Stimulated activated CD8-positive, alpha-beta memory T cell treated with anti-CD3 and anti-CD28 coated beads, Interleukin-12 subunit alpha, Interleukin-12 subunit beta, amount 100 ng/mL, for 1 hour (primary cell): ENCODE results near the gene ATP6V1C2.

Experiments used
- DNase-seq: peaks from one replicate; pipeline ENCODE4 v3.0.0-alpha.2; 2020; ENCODE audit warnings: low read depth

The ATP6V1C2 gene, protein sequence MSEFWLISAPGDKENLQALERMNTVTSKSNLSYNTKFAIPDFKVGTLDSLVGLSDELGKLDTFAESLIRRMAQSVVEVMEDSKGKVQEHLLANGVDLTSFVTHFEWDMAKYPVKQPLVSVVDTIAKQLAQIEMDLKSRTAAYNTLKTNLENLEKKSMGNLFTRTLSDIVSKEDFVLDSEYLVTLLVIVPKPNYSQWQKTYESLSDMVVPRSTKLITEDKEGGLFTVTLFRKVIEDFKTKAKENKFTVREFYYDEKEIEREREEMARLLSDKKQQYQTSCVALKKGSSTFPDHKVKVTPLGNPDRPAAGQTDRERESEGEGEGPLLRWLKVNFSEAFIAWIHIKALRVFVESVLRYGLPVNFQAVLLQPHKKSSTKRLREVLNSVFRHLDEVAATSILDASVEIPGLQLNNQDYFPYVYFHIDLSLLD

DNA sequence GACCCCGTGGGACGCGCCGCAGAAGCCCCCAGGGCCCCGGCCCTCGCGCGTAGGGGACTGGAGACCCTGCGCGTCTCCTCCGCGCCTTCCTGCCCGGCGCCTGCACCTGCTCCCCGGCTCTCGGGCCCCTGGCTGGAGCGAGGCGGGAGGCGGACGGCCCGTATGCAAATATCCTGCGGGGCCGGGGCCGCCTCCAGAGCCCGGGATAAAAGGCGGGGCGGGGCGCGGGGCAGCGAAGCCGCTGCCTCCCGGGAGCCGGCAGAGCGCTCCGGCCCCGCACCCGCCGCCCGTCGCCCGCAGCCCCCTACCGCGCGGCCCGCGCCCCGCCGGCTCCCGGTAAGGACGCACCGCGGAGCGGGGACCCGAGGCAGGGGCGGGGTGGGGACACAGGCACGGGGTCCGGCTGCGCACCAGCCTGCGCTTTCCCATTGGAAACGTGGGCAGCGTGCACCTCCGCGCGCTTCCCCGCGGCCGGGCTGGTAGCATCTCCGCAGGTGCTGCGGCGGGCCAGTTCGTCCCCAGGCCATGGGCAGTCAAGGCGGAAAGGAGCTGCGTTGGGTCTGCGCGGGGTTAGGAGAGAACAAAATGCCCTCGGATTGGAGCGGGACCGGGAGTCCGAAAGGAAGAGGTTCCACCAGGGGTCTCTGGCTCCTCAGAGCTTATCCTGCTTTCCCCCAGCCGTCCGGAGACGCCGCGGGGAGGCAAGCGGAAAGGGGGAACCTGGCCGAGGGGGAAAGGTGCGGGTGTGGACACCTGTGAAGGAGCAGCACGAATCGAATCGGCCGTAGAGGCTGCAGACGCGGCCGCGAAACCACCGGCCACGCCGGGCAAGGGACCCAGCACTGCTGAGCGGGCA lies at the start of gene ATP6V1C2:
Gene ATP6V1C2, plus strand, starts transcription at position 235 of the 856 bp plus-strand sequence. CDS start 1,220 bp downstream, outside the sequence.
- no peak for DNase-seq

DNA sequence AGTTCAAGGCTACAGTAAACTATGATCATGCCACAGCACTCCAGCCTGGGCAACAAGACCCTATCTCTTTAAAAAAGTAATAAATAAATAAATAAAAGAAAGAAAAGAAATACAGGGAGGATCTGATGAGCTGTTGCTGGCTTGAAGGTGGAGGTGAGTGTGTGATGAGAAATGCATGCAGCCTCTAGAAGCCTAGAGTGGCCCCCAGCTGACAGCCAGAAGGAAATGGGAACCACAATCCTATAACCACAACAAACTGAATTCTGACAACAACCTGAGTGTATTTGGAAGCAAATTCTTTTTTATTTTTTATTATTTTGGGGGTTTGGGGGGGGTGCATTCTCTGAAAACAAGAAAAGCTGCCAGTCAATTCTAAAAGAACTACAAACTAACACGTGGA lies 46.3 kb upstream of the ATP6V1C2 start:
- no peak for DNase-seq

DNA sequence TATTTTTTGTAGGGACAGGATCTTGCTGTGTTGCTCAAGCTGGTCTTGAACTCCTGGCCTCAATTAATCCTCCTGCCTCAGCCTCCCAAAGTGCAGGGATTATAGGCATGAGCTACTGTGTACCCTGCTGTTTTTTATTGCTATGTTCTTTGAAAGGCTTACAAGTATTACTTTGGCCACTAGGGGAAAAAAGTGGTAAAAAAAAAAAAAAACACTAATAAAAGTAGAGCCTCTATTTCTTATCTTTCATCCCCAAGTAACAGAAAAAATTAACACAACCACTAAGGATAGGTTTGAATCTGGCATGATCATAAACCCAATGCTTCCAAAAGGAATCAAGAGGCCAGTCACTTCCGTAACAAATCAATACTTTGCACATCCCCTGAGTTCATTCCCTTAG lies 43.2 kb upstream of the ATP6V1C2 start:
- DNase-seq, result no peak

DNA sequence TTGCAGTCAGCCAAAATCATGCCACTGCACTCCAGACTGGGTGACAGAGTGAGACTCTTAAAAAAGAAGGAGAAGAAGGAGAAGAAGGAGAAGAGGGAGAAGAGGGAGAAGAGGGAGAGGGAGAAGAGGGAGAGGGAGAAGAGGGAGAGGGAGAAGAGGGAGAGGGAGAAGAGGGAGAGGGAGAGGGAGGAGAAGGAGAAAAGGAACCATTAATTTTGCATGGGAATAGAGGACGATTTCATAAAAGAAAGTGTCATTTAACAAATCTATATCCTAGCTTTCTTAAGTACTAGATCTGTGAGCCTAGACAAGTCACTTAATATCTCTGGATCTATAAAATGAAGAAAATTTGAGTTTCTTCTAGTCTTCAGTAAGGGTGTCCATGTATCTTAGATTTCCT lies 41.2 kb upstream of the ATP6V1C2 start:
- no peak for DNase-seq

DNA sequence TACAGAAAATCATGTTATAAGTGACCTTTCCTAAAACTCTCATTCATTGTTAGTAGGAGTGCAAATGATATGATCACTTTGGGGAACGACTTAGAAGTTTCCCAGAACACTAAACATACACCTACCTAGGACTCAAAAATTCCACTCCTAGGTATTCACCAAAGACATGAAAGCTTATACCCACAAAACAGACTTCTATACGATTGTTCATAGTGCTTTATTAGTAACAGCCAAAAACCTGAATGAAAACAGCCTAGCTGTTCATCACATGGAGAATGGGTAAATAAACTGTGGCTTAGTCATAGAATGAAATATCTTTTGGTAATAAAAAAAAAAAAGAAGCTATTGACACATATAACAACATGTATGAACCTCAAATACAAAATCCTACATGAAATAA lies 40.5 kb upstream of the ATP6V1C2 start:
- no peak for DNase-seq

DNA sequence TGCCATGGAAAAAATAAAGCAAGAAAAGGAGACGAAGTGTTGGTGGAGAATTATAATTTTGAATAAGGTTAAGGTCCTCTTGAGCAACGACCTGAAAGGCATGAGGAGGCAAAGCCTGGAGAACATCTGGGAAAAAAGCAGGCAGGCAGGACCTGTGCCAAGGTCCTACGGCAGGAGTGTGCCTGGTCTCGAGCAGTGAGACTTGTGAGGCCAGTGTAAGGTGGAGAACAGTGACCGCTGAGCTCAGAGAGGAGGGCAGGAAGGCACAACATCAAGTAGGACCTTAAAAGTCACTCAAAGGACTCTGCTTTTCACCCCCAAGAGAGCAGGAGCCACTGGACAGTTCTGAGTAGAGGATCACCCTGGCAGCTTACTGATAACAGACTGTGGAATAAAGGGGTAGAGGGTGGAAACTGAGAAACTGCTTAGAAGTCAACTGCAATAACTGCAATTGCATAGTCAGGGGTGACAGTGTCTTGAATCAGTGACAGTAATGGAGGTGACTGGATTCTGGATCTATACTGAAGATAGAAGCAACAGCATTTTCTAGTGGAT lies 35.2 kb upstream of the ATP6V1C2 start:
- DNase-seq, result no peak

DNA sequence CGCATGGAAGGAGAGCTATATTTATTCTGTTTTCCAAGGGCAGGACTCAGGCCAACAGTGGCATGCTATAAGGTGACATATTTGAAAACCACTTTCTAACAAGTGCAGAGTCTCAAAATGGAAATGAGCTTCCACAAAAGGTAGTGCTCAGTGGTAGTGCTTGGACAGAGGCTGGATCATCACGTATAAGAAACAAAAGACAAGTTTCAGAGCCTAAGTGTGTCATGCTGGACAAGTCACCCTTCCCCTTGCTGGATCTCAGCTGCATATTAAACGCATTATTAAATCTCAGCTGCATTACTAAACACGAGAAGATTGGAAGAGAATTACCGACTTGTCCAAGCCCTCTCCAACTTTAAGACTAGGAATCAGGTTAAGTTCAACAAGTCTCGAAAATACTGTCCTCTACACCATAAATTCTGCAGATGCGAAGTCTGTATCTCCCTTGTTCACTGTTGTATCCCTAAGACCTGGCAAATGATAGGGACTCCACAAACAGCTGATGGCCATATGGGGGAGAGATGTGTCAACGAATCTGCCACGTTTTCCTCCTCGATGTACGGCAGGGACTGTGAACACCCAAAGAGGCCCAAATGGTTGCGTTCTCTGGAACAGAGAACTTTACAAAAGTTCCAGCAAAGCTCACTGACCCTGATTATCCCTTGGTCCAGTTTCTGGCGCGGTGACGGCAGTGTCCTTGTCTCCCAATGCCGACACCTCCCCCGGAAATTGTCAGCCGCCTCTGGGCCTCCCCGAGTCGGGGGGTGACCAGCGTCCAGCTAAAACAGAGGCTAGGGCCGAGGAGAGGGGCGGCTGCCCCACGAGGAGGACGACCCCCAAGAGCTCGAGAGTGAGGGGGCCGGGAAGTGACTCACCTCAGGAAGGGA lies 32.3 kb upstream of the ATP6V1C2 start:
- no peak for DNase-seq

DNA sequence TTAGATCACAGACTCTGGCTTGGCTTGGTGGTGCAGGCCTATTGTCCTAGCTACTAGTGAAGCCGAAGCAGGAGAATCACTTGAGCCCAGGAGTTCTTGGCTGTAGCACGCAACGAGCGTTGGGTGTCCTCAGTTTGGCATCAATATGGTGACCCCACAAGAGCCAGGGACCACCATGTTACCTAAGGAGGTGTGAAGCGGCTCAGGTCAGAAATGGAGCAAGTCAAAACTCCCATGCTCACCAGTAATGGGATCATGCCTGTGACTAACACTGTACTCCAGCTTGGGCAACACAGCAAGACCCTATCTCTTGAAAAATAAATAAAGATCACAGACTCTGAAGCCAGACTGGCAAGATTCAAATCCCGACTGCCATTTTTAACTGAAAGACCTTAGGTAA lies 29.9 kb upstream of the ATP6V1C2 start:
- DNase-seq, result no peak

DNA sequence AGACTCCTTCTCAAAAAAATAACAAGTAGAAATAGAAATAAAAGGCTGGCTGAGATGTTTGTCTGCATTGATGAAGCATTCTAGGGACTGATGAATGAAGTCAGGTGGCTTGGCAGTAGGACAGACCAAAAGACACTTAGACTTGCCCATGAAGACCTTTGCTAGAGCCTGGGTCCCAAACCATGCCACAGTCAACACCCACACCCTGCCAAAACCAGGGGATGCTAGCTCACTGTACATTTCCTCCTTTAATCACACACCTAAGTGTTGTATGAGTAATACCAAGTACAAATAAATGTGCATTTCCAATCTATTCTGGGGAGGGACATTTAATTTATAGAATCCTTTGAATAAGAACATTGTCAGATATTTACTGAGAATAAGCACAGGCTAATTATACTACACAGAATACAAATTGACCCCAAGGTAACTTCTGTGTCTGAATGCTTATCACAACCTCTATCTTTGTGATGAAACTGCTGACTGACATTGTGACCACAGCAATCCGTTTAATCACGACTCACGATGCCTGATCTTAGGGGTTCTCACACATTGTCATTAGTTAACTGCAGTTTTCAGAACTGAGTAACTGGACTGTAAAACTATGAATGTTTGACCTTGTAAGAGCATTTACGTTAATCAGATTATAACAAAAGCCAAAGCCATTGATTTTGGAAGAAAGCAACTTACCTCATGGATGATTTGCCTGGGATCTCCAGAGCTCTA lies 21.2 kb upstream of the ATP6V1C2 start:
- no peak for DNase-seq

DNA sequence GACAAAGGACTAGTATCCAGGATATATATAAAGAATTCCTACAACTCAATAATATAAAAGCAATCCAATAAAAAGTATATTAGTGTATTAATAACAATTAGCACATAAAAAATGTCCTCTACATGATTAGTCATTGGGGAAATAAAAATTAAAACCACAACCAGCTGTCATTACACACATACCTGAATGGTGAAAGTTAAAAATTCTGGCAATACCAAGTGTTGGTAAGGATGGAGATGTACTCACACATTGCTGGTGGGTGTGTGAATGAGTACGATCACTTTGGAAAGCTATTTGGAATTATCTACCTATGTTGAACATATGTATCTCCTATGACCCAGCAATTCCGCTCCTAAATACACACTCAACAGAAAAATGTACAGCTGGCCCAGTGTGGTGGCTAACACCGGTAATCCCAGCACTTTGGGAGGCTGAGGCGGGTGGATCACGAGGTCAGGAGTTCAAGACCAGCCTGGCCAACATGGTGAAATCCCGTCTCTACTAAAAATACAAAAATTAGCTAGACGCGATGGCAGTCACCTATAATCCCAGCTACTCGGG lies 17.3 kb upstream of the ATP6V1C2 start:
- no peak for DNase-seq

DNA sequence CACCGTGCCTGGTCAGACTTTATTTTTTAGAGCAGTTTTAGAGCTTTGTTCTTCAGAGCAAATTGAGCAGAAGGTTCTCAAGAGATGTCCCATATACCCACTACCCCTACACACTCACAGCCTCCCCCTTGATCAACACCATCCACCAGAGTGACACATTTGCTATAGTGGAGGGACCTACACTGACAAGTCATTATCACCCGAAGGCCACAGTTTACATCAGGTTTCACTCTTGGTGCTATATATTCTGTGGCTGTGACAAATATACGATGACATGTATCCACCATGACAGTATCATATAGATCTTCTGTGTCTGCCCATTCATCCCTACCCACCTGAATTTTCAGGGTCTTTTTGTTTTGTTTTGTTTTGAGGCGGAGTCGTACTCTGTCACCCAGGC lies 15.4 kb upstream of the ATP6V1C2 start:
- no peak for DNase-seq

DNA sequence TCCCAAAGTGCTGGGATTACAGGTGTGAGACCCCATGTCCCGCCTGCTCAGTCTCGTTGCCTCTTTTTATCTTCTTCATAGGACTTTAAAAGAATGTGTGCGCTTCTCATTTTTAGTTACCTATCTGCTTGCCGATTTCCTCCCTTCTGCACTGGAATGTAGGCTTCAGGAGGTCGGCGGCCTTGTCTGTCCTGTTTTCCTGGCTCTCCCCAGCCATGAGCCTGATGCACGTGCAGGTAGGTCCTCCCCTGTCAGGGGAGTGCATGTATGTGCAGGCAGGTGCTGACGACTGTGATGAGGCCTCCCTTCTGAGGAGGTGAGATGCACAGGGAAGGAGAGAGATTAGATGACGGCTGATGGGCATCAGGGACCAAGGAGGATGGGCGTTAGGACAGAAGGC lies 13.6 kb upstream of the ATP6V1C2 start:
- DNase-seq, result no peak

DNA sequence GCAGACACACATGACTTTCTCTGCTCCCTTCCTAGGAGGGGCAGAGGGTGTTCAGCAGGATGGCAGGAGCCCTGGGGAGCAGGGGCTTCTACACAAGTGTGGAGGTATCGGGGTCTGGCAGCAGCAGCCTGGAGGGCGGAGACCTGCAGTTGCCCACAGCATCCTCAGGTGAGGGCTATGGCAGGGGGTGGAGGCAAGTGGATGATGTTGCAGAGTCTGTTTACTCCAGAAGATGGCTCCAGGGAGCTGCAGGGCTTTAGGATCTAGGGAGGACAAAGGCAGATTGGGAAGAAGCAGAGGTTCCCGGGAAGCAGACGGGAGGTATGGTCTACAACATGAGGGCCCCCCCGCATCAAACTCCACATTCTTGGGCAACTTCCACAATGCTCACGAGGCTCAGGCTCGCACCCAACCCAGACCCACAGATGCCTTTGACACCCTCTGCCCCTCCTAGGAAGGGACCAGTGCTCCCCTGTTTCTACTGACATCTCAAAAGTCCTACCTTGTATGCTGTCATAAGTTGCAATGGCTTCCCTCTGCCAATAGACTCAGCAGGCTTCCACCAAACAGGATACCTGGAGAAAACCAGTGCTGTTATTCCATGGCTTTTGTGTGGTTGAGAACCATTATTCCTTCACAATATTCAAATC lies 12.0 kb upstream of the ATP6V1C2 start:
- no peak for DNase-seq

DNA sequence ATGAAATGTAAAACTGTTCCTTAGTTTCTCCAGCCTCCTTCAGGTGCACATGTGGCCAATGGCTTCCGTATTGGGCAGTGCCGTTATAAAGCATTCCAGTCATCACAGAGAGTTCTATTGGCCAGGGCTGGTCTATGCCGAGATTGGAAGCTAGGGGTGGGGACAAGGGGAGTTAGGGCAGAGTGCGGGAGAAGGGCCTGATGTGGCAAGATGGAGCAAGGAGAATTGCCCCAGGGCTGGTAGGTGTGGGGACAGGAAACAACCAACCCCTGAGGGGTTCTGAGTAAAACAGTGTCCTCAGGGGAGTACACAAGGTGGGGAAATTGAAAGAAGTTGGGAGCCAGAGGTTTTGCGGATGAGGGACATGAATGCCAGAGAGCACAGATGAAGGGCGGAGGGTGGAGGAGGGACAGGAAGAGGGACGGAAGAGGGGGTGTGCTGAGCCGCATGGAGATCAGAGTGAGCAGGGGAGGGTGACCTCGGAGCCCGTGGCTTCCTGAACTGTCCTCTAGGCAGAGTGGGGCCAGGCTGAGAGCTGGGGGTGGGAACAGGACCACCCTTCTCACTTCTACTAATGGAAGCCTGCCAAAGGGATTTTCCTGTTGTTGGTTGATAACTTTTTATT lies 9.1 kb upstream of the ATP6V1C2 start:
- DNase-seq, result no peak

DNA sequence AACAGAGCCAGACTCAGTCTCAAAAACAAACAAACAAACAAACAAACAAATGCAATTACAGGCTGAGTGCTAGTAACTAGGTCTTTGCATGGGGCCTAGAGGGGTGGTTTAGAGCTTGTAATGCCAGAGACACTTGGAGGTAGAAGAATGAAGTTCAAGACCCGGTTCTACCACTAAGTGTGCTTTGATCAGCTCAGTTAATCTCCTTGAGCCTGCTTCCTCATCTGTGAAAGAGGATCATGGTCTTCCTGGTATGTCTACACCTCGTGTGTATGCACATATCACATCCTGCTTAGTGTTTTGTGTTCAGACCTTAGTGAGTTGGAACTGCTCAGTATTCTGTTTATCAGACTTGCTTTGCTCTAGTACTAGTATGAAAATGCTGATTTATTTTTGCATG lies 4.8 kb upstream of the ATP6V1C2 start:
- DNase-seq, result no peak

DNA sequence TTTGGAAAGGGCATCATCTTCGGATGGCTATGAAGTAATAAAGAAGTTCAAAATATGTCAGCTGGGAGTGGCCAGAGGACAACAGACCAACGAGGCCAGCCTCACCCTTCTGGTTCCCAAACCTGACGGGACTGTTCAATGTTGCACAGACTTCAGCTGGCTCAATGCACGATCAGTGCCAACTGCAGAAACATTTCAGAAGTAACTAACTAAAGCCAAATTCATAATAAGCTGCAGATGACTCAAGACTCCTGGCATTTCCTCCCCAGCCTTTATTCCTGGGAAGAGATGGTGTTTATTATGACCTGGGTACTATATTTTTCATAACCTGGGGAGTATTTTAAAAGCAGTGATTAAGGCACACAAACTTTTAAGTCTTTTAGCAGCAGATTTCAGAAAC lies 3.8 kb upstream of the ATP6V1C2 start:
- DNase-seq, result no peak

DNA sequence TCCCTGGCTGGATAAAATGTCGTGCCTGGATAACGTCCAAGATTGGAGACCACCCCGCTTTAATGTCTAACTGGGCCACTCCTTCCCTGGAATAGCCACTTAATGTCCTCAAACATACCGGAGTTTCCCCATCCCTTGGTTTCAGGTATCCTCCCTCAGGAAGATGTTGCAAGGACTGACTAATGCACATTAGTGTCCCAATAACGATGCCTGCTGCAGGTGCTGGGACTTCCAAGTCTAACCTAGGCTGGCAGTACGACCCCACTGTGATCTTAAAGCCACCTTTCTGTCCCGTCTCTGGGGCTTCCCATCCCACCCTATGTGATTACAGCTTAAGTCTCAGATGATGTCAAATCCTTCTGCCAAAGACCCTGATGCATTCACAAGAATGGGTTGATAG lies 1.1 kb upstream of the ATP6V1C2 start:
- DNase-seq, result no peak

DNA sequence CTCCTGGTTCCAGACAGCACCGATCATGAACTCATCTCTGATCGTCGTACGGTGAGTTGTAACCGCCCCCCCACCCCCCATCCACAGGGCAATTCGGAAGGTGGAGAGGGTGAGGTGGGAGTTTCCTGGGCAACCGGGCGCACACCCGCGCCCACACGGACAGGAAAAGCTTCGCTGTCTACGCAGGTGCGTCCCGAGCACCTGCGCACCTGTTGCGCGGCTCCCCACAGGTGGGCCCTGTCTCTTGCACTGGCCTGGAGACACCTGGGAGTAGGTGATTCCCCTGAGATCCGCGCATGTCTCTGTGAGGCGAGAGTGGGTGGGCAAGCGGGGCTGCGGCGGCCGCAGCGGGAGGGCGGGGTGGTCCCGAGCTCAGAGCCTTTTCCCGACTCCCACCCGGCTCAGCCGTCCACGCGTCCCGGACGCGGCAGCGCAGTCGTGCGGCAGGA lies 459 bp upstream of the ATP6V1C2 start:
- no peak for DNase-seq

DNA sequence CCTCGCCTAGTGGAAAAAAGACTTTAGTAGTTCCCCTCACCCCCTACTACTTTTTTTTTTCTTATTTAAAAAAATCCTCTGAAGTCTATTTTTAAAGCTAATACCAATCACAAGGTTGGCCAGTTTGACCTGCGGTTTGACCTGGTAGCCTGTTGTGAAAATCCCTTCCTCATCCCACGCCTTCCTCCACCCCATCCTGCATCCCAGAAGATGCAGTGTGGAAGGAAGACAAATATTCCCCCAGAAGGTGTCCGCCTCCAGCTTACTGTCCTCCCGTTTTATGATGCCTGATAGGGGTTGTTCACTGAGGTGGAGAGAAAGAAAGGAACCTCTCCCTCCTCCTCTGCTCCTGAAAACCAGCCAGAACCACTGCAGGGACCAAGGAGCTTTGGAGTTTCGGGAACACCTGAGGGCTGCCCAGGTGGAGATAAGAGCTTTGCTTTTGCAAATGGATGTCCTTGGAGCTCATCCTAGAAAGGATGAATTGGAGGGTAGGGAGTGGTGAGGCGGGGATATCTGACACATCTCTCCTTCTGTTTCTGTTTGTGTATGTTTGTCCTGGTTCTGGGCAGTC lies 909 bp downstream of the ATP6V1C2 start:
- DNase-seq, result no peak
